ENCODE results near the gene SHISA9. TPM values are rescaled to one million over a fixed set of nuclear protein-coding genes. Genes with fewer than 3 reads are reported as not detected.
A peak's percentile ranks its signal among the peaks of the same experiment; 100 is the strongest.

The SHISA9 gene
- total and polyA plus RNA-seq, 12 donors, result 0.04 to 4.8 (median 0.35) TPM

- intact Hi-C loops (cut with DNase I), result no loop called here
- H3K4me1 ChIP-seq (replicated peaks in 1 of 2), result no peaks in the 10 kb centered on the region
- 71 to 83% (median 81%) methylated on average over 7 of the region's 7 CpGs for WGBS, 4 donors
- no peak overlapping the region for H3K27ac ChIP-seq
- no peaks in the 10 kb centered on the region for H3K36me3 ChIP-seq (replicated peaks in 1 of 2)
- no peak for DNase-seq
- H3K4me3 ChIP-seq, result no peak overlapping the region
- no peak for TF ChIP-seq POLR2A (IDR thresholded peaks at IDR 0.05)
- TF ChIP-seq, protein P1, sequence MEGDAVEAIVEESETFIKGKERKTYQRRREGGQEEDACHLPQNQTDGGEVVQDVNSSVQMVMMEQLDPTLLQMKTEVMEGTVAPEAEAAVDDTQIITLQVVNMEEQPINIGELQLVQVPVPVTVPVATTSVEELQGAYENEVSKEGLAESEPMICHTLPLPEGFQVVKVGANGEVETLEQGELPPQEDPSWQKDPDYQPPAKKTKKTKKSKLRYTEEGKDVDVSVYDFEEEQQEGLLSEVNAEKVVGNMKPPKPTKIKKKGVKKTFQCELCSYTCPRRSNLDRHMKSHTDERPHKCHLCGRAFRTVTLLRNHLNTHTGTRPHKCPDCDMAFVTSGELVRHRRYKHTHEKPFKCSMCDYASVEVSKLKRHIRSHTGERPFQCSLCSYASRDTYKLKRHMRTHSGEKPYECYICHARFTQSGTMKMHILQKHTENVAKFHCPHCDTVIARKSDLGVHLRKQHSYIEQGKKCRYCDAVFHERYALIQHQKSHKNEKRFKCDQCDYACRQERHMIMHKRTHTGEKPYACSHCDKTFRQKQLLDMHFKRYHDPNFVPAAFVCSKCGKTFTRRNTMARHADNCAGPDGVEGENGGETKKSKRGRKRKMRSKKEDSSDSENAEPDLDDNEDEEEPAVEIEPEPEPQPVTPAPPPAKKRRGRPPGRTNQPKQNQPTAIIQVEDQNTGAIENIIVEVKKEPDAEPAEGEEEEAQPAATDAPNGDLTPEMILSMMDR (IDR thresholded peaks at IDR 0.05), result no peak
- H3K27me3 ChIP-seq, result no peaks in the 10 kb centered on the region
- H3K9me3 ChIP-seq (replicated peaks in 1 of 3), result no peaks in the 10 kb centered on the region
Observed at GRCh38 chr16:12998361-12999085, 97.1 kb downstream of the SHISA9 start.

- intact Hi-C loops (cut with DNase I), result no loop called here
- no peak overlapping the region for H3K27ac ChIP-seq
Observed at GRCh38 chr16:12999368-12999767, 98.0 kb downstream of the SHISA9 start.

GRCh38 chr16:13005721-13006247, 104.4 kb downstream of the SHISA9 start:
- Histone ChIP-seq H3K4me1 (replicated peaks in 1 of 2) (no peaks in the 10 kb centered on the region), H3K27me3 (no peaks in the 10 kb centered on the region), H3K4me3 (no peak overlapping the region), H3K9me3 (replicated peaks in 1 of 3) (no peaks in the 10 kb centered on the region), H3K36me3 (replicated peaks in 1 of 2) (no peaks in the 10 kb centered on the region), H3K27ac (no peak overlapping the region)
- WGBS, 4 donors, result 70 to 85% (median 79%) methylated on average over 11 to 12 of the region's 12 CpGs
- no peak for DNase-seq
- TF ChIP-seq POLR2A (IDR thresholded peaks at IDR 0.05), result no peak
- TF ChIP-seq, protein P1 (IDR thresholded peaks at IDR 0.05), result no peak
- intact Hi-C loops (cut with DNase I), result no loop called here

More at GRCh38 chr16:12999368-12999767, 98.0 kb downstream of the SHISA9 start:
- WGBS, 4 donors, result 74 to 85% (median 78%) methylated on average over 3 of the region's 3 CpGs
- TF ChIP-seq, protein P1 (IDR thresholded peaks at IDR 0.05), result no peak
- no peak for TF ChIP-seq POLR2A (IDR thresholded peaks at IDR 0.05)
- DNase-seq, result no peak
- Histone ChIP-seq H3K36me3 (replicated peaks in 1 of 2) (no peaks in the 10 kb centered on the region), H3K27me3 (no peaks in the 10 kb centered on the region), H3K4me3 (no peak overlapping the region), H3K9me3 (replicated peaks in 1 of 3) (no peaks in the 10 kb centered on the region), H3K4me1 (replicated peaks in 1 of 2) (no peaks in the 10 kb centered on the region)

- Histone ChIP-seq H3K36me3 (replicated peaks in 1 of 2) (no peaks in the 10 kb centered on the region), H3K4me3 (no peak overlapping the region), H3K9me3 (replicated peaks in 1 of 3) (no peaks in the 10 kb centered on the region), H3K27me3 (no peaks in the 10 kb centered on the region), H3K27ac (no peak overlapping the region), H3K4me1 (replicated peaks in 1 of 2) (no peaks in the 10 kb centered on the region)
- DNase-seq, result peak in 2 of 7 donors; percentile 19 to 65
- intact Hi-C loops (cut with DNase I), result no loop called here
- no peak for TF ChIP-seq POLR2A (IDR thresholded peaks at IDR 0.05)
- TF ChIP-seq, protein P1 (IDR thresholded peaks at IDR 0.05), result no peak
- WGBS, 4 donors, result 36 to 46% (median 43%) methylated on average over 4 of the region's 4 CpGs
Observed at GRCh38 chr16:13012601-13013000, 111.2 kb downstream of the SHISA9 start.
